ENCODE data around the gene WASHC4.
A peak's percentile ranks its signal among the peaks of the same experiment; 100 is the strongest.
"Not testable (repeated sequence)": the region's sequence is repeated elsewhere in the genome, so short reads cannot be mapped to it uniquely, and the experiment has no call there.

The WASHC4 gene

DNA sequence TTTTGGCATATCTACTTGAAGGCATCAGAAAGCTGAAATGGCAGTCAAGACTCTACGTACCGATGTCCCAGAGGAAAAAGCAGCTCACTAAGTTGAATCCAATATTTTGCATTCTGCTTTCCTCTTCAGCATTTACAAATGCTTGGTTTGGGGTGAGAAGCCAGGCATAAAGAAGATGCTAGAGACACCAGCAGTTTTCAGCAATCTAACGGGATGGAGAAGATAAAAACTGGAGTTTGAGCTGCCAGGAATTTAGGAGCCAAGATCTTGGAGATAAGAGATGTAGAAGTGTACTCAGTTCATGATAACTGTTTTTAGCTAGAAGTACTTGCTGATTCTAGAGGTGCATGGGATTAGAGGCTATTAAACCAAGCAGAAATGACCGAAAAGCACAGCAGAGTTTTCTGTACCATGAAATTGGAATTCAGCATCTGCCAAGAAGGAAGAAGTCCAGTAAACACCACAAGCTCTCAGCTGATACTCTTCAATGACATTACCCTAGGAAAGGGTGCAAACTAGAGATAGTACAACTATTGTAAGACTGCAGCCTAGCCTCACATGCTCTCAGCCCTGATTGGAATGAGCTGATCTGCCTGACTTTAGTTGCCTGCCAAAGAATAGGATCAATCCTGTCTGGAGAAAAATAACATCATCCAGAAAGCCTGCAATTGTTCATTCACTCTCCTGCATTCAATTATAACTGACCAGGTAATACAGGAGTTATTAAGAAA is 15.9 kb upstream of the WASHC4 start:
- DNase-seq: no peak

DNA sequence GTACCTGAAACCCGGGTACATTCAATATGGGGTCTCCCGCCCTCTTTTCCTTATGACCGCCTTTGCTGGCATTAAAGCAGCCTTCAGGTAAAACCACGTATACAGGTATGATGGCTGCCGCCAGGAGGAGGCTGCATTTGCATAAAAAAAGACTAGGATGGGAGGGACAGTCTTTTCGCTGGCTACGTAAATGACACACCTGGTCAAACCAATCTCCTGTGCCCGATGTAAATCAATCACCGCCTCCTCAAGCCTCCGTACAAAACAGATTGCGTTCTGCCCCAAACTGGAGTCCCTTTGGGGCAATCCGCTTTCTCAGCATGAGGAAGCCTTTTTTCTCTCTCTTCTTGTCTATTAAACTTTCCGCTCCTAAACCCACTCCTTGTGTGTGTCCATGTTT is 15.2 kb upstream of the WASHC4 start:
- DNase-seq: no peak

- not testable (repeated sequence) for DNase-seq
Observed at GRCh38 chr12:105095338-105095737, 12.2 kb upstream of the WASHC4 start.

- peak; percentile 37 to 66 for DNase-seq
Observed at GRCh38 chr12:105099356-105099755, 8.2 kb upstream of the WASHC4 start.

GRCh38 chr12:105100207-105100985 is 7.1 kb upstream of the WASHC4 start:
- no peak for DNase-seq

DNA sequence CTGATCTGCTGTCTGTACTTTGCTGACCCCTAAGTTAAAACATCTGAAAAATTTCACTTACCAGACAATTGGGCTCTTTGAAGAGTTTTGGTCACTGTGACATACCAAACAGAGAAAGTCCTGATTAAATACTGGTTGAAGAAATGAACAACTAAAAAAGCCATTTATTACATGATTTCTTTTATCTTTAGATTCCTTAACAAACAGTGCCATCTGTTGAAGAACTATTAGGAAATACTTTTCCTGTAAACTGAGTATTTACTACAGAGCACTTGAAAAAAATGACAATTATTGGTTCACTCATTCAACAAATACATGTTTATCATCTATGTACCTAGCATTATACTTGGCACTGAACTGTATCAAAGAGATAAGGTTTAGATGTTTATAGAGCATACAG is 6.5 kb upstream of the WASHC4 start:
- no peak for DNase-seq

- DNase-seq: no peak
Observed at GRCh38 chr12:105102673-105103072, 4.9 kb upstream of the WASHC4 start.

- DNase-seq: no peak
Observed at GRCh38 chr12:105104762-105105161, 2.8 kb upstream of the WASHC4 start.

DNA sequence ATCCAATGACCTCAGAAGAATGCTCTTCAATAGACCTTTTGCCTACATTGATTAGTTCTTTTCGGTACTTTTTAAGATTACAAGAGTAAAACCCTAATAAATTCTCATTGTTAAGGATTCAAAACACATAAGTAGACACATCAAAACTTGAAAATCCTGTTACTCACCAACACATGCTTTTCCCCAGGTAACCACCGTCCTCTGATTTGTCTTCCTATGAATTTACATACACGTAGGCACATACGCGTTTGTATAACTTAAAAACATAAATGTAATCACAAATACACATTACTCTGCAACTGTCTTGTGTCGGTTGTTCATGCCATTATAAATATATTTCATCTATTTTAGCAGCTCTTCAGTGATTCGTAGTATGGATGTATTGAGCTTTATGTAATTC is 910 bp upstream of the WASHC4 start:
- DNase-seq: no peak

DNA sequence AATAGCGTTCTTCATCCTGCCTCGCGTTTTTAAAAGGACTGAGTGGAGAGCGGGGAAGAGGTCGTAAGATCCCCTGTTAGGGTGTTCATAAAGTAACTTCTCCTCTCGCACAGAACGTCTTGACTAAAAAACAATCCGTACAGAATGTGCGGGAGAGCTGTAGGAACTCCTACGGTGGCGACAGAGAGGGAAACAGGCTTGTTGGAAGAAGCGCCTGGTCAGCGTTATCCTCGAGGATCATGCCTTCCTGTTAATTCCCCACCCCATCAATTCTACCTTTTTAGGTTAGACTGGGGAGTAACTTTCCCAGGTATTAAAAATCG is 399 bp upstream of the WASHC4 start:
- peak in 1 of 2 experiments; percentile 49 for DNase-seq

DNA sequence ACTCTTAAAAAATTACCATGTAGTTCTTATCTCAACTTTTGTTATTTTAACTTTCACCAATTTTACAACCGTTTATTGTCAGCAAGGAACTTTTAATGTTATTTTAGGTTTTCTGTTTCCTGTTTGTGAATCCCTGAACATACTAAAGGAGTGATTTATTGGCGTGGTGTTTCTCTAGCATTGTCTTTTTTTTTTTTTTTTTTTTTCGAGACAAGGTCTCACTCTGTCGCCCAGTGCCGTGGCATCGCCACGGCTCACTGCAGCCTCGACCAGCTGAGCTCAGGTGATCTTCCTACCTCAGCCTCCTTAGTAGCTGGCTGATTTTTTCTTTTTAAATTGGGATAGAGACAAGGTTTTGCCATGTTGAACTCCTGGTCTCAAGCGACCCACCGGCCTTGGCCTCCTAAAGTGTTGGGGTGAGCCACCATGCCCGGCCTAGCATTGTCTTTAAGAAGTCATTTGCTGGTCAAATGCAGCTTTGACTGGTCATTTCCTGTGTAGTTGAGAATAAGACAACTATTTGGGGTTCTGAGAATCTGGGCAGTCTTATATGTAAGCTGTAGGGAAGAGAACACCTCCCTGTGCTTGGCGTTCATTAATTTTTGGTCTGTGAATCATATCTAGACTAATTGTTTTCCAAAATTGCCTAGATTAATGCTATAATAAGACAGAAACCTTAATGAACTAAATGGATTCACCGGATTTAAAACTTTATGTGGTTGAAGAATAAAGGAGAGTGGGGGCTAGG is 2.1 kb downstream of the WASHC4 start:
- peak; percentile 10 to 38 for DNase-seq

- no peak for DNase-seq
Observed at GRCh38 chr12:105110851-105111250, 3.3 kb downstream of the WASHC4 start.

GRCh38 chr12:105113094-105113493 is 5.6 kb downstream of the WASHC4 start:
- DNase-seq: no peak

- no peak for DNase-seq
Observed at GRCh38 chr12:105116969-105117368, 9.4 kb downstream of the WASHC4 start.

- no peak for DNase-seq
Observed at GRCh38 chr12:105120551-105120950, 13.0 kb downstream of the WASHC4 start.

DNA sequence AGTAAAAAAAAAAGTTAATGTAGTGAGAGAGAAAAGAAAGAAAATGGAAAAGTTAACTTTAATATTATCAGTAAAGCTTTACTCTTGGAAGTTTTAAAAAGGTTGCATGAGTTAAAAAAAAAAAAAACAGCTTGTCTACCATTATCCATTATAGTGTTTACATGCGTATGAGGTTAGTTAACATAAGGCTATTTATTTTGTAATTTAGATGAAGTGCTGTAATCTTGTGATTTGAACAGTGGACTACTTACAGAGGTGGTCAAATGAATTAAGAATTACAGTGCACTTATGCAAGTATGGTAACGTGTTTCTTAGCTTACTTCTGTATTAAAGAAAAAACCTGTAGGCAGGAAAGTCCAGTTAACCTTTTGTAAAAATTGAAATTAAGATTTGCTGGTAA is 30.7 kb downstream of the WASHC4 start:
- no peak for DNase-seq

DNA sequence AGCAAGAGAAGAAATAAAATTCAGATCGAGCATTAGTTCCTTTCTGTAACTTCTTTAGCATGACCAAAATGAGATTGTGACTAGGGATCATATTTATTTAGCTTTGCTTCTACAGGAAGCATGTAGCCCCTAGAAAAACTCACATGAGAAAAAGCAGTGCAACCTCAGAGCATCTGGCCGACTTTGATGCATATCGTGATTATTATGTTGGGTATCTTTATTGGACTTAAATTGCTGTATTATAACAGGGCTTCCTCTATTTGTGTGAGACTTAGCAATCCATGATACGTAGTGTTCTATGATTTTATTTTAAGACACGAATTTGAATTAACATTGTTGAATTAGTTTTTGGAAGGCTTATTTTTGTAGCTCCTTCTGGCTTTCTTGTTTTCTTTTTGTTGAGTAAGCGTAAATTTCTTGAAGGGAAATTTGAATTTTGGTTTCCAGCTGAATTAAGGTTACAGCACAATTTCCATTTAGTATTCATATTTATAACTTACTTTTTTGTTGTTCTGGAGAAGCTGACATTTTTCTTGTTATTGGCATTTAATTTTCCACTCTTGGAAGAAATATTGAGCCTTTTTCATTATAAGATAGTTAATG is 33.9 kb downstream of the WASHC4 start:
- no peak for DNase-seq

- DNase-seq: no peak
Observed at GRCh38 chr12:105142259-105142658, 34.7 kb downstream of the WASHC4 start.

GRCh38 chr12:105156260-105156659 is 48.7 kb downstream of the WASHC4 start:
- no peak for DNase-seq

DNA sequence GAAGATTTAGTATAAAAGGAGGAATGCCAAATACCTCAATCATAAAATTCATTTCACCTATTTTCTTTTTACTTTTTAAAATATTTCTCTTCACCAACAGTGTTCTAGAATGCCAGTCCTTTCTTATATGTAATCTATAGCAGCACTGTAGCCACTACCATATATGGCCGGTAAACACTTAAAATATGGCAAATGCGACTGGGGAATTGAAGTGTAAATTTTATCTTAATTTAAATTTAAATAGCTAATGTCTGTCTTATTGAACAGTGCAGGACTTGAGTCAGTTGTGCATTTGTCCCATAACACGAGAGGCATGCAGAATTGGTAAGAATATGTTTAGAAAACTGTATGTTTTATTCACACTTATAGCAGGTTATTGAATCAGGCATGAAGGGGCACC is 50.1 kb downstream of the WASHC4 start:
- DNase-seq: no peak

GRCh38 chr12:105158876-105159275 is 51.3 kb downstream of the WASHC4 start:
- no peak for DNase-seq

GRCh38 chr12:105162174-105162573 is 54.6 kb downstream of the WASHC4 start:
- no peak for DNase-seq

GRCh38 chr12:105164068-105164467 is 56.5 kb downstream of the WASHC4 start:
- DNase-seq: no peak

DNA sequence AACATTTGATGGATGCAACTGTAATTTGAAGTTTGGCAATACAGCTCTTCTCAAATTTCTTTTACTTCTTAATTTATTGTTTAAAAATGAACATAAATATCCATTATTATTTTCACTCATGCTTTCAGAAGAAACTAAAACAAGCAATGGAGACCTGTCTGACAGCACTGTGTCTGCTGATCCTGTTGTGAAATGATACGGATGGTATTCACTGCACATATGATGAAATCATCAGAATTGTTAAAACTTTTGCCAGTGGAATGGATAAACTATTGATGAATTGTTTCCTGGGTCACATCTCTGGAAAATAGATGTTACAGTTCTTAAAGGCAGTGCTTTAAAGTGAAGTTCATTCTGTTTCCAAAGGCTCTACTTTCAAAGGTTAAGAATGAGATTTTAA is 59.2 kb downstream of the WASHC4 start:
- no peak for DNase-seq
